ENCODE data around the gene SPOUT1. TPM values are rescaled to one million over a fixed set of nuclear protein-coding genes. Genes with fewer than 3 reads are reported as not detected.

SPOUT1 gene
- total RNA-seq, 1 experiment from 2014 or later: 66.4 TPM

DNA sequence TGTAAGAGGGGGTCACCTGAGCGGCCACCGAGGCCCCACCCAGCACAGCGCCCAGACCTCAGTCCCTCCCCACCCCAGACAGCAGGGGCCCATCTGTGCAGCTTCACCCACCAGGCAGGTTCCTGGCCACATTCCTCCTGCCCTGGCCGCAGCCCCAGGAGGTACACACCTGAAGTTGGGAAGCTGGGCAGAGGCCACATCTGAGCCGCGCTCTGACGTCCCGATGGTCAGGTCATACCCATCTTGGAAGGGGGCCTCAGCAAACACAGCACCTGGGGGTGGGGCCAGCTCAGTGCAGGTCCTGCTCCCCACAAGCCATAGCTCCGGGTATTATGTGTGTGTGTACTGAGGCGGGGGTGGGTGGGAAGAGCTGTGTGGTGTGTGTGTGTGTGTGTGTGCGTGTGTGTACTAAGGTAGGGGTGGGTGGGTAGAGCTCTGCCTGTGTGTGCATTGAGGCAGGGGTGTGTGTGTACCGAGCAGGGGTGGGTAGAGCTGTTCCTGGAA lies 5.6 kb downstream of the SPOUT1 start:
- peaks cover 68% of the 10 kb centered on the region for H3K36me3 ChIP-seq (ENCODE audit: insufficient read depth, low read length, poor library complexity, severe bottlenecking)

DNA sequence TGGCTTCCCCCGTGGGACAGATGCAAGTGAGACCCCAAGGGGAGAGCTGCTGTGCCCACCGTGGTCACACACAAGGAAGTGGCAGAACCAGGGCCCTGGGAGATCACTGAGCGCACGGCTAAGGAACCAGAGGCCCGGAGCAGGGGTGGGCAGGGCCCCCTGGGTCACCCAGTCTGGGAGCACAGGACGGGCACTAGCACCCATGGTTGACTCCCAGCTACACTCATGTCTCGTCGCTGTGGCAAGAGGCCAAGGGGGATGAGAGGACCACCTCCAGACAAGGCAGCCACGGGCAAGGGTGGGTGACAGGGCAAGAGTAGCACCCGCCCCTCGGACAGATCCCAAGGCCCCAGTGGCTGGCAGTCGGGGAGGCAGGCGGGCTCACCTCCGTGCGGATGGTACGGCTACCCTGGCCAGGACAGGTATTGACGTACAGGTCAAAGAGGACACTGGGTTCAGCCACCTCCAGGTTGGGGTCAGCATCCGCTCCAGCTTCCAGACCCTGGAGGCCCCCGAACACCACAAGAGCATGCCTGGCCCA lies 6.2 kb downstream of the SPOUT1 start:
- Histone ChIP-seq H3K27me3 (replicated peaks; ENCODE audit: insufficient read depth, low read depth, low read length, poor library complexity) (no peaks in the 10 kb centered on the region), H3K9me3 (ENCODE audit: low read depth, low read length, poor library complexity, severe bottlenecking) (no peaks in the 10 kb centered on the region), H3K4me3 (ENCODE audit: low read depth, low read length, poor library complexity, severe bottlenecking) (no peak overlapping the region), H3K4me1 (ENCODE audit: insufficient read depth, low read length, poor library complexity, severe bottlenecking) (peaks cover 7% of the 10 kb centered on the region), H3K27ac (ENCODE audit: low read depth, low read length, poor library complexity, severe bottlenecking) (no peak overlapping the region), H3K36me3 (ENCODE audit: insufficient read depth, low read length, poor library complexity, severe bottlenecking) (peaks cover 68% of the 10 kb centered on the region)
- TF ChIP-seq, protein P1, sequence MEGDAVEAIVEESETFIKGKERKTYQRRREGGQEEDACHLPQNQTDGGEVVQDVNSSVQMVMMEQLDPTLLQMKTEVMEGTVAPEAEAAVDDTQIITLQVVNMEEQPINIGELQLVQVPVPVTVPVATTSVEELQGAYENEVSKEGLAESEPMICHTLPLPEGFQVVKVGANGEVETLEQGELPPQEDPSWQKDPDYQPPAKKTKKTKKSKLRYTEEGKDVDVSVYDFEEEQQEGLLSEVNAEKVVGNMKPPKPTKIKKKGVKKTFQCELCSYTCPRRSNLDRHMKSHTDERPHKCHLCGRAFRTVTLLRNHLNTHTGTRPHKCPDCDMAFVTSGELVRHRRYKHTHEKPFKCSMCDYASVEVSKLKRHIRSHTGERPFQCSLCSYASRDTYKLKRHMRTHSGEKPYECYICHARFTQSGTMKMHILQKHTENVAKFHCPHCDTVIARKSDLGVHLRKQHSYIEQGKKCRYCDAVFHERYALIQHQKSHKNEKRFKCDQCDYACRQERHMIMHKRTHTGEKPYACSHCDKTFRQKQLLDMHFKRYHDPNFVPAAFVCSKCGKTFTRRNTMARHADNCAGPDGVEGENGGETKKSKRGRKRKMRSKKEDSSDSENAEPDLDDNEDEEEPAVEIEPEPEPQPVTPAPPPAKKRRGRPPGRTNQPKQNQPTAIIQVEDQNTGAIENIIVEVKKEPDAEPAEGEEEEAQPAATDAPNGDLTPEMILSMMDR (conservative IDR thresholded peaks at IDR 0.05; ENCODE audit: low read depth, low read length): no peak
- no peak for TF ChIP-seq EZH2 (IDR thresholded peaks at IDR 0.05; ENCODE audit: borderline replicate concordance, low read depth, low read length, poor library complexity, severe bottlenecking)
- POLR2A ChIA-PET (ENCODE audit: low non-redundant PET): no interaction called here
- CTCF ChIA-PET: no interaction called here
- intact Hi-C loops (cut with micrococcal nuclease; ENCODE audit: unreplicated experiment): no loop called here
- BruUV-seq (replicated peaks): no TSS peak
- DNase-seq (ENCODE audit: low spot score): no peak

More for the DNA sequence above, 5.6 kb downstream of the SPOUT1 start:
- Histone ChIP-seq H3K4me1 (ENCODE audit: insufficient read depth, low read length, poor library complexity, severe bottlenecking) (peaks cover 12% of the 10 kb centered on the region), H3K27me3 (replicated peaks; ENCODE audit: insufficient read depth, low read depth, low read length, poor library complexity) (no peaks in the 10 kb centered on the region), H3K4me3 (ENCODE audit: low read depth, low read length, poor library complexity, severe bottlenecking) (no peak overlapping the region), H3K9me3 (ENCODE audit: low read depth, low read length, poor library complexity, severe bottlenecking) (no peaks in the 10 kb centered on the region), H3K27ac (ENCODE audit: low read depth, low read length, poor library complexity, severe bottlenecking) (no peak overlapping the region)
- DNase-seq (ENCODE audit: low spot score): no peak
- ChIA-PET CTCF (no interaction called here), POLR2A (ENCODE audit: low non-redundant PET) (no interaction called here)
- TF ChIP-seq EZH2 (IDR thresholded peaks at IDR 0.05; ENCODE audit: borderline replicate concordance, low read depth, low read length, poor library complexity, severe bottlenecking): no peak
- TF ChIP-seq, protein P1 (conservative IDR thresholded peaks at IDR 0.05; ENCODE audit: low read depth, low read length): no peak
- intact Hi-C loops (cut with micrococcal nuclease; ENCODE audit: unreplicated experiment): no loop called here
- no TSS peak for BruUV-seq (replicated peaks)

DNA sequence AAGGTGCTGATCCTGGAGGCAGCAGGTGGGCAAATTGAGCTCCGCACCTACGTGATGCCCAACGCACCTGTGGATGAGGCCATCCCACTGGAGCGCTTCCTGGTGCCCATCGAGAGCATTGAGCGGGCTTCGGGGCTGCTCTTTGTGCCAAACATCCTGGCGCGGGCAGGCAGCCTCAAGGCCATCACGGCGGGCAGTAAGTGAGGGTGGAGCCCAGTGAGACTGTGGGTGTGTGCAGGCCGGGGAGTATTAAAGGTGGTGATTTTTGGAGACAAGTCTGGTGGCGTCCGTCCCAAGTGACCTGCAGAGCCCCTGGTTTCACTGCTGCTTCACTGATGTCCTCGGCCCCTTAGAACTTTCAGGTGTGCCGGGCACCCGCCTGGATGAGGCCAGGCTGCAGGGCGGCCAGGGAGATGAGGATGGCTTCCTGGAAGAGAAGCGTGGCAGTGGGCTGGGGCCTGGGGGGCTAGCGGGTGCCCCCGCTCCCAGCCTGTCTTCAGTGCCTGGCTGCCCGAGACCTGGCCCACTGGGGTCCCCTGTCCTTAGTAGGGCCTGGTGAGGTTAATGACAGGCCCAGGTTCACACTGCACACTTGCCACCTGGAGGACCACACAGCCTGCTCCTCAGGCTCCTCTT lies 7.1 kb downstream of the SPOUT1 start:
- Histone ChIP-seq H3K27ac (ENCODE audit: low read depth, low read length, poor library complexity, severe bottlenecking) (no peak overlapping the region), H3K4me3 (ENCODE audit: low read depth, low read length, poor library complexity, severe bottlenecking) (no peak overlapping the region), H3K4me1 (ENCODE audit: insufficient read depth, low read length, poor library complexity, severe bottlenecking) (peaks cover 7% of the 10 kb centered on the region), H3K9me3 (ENCODE audit: low read depth, low read length, poor library complexity, severe bottlenecking) (no peaks in the 10 kb centered on the region), H3K27me3 (replicated peaks; ENCODE audit: insufficient read depth, low read depth, low read length, poor library complexity) (no peaks in the 10 kb centered on the region), H3K36me3 (ENCODE audit: insufficient read depth, low read length, poor library complexity, severe bottlenecking) (peaks cover 60% of the 10 kb centered on the region)
- CTCF ChIA-PET: no interaction called here
- intact Hi-C loops (cut with micrococcal nuclease; ENCODE audit: unreplicated experiment): no loop called here
- POLR2A ChIA-PET (ENCODE audit: low non-redundant PET): no interaction called here
- TF ChIP-seq, protein P1 (conservative IDR thresholded peaks at IDR 0.05; ENCODE audit: low read depth, low read length): no peak
- no peak for TF ChIP-seq EZH2 (IDR thresholded peaks at IDR 0.05; ENCODE audit: borderline replicate concordance, low read depth, low read length, poor library complexity, severe bottlenecking)
- no TSS peak for BruUV-seq (replicated peaks)
- DNase-seq (ENCODE audit: low spot score): no peak
